NK-92 (cell line): ENCODE results near the gene KCNAB2.

Source experiments
- DNase-seq: peaks from one replicate; lab custom pipeline; 2025; ENCODE audit not compliant: unreplicated experiment; lab: John Stamatoyannopoulos, UW

Gene KCNAB2

GRCh38 chr1:6045561-6045960, at the start of gene KCNAB2:
Gene KCNAB2, plus strand, starts transcription at chr1:6045888. Its CDS starts 5,649 bp downstream, at chr1:6051537.
- no peak for DNase-seq

GRCh38 chr1:5996641-5997270, 48.9 kb upstream of the KCNAB2 start:
- no peak for DNase-seq

- DNase-seq: no peak
These were observed 48.4 kb upstream of the KCNAB2 start for GRCh38 chr1:5997316-5997715.

GRCh38 chr1:5998051-5998905, 47.4 kb upstream of the KCNAB2 start:
- DNase-seq: no peak

- DNase-seq: no peak
These were observed 46.8 kb upstream of the KCNAB2 start for GRCh38 chr1:5998906-5999301.

GRCh38 chr1:5999711-6000443, 45.8 kb upstream of the KCNAB2 start:
- DNase-seq: no peak

GRCh38 chr1:6000444-6001288, 45.0 kb upstream of the KCNAB2 start:
- no peak for DNase-seq

- DNase-seq: no peak
These were observed 43.6 kb upstream of the KCNAB2 start for GRCh38 chr1:6001992-6002576.

- DNase-seq: no peak
These were observed 42.8 kb upstream of the KCNAB2 start for GRCh38 chr1:6002714-6003501.

- DNase-seq: no peak
These were observed 41.9 kb upstream of the KCNAB2 start for GRCh38 chr1:6003568-6004411.

- DNase-seq: no peak
These were observed 41.1 kb upstream of the KCNAB2 start for GRCh38 chr1:6004412-6005123.

- no peak for DNase-seq
These were observed 40.3 kb upstream of the KCNAB2 start for GRCh38 chr1:6005276-6005917.

- DNase-seq: no peak
These were observed 38.8 kb upstream of the KCNAB2 start for GRCh38 chr1:6006882-6007281.

- DNase-seq: no peak
These were observed 38.2 kb upstream of the KCNAB2 start for GRCh38 chr1:6007318-6008083.

- DNase-seq: no peak
These were observed 37.6 kb upstream of the KCNAB2 start for GRCh38 chr1:6008084-6008415.

GRCh38 chr1:6008696-6009095, 37.0 kb upstream of the KCNAB2 start:
- no peak for DNase-seq
